GM12873 (cell line): ENCODE results near the gene CNTNAP5.

Experiments
- CTCF ChIP-seq: IDR thresholded peaks from 2 replicates; pipeline ENCODE4 v1.5.1; 2012; ENCODE audit warnings: low read depth, mild to moderate bottlenecking, moderate library complexity, low read length, control low read depth; ENCODE audit not compliant: insufficient read depth; ENCODE audit errors: missing control alignments

CNTNAP5 gene

GRCh38 chr2:124025891-124026434 is 876 bp downstream of the CNTNAP5 start:
- no peak for TF ChIP-seq CTCF

GRCh38 chr2:124026503-124026902 is 1.4 kb downstream of the CNTNAP5 start:
- TF ChIP-seq CTCF, result no peak

GRCh38 chr2:124027182-124027581 is 2.1 kb downstream of the CNTNAP5 start:
- peak; percentile 59 for TF ChIP-seq CTCF

GRCh38 chr2:124032799-124033198 is 7.7 kb downstream of the CNTNAP5 start:
- TF ChIP-seq CTCF, result no peak

- TF ChIP-seq CTCF, result no peak
Observed at GRCh38 chr2:124034265-124034664, 9.2 kb downstream of the CNTNAP5 start.

GRCh38 chr2:124035001-124035400 is 9.9 kb downstream of the CNTNAP5 start:
- no peak for TF ChIP-seq CTCF

- TF ChIP-seq CTCF, result no peak
Observed at GRCh38 chr2:124039032-124039431, 13.9 kb downstream of the CNTNAP5 start.
